PC-9 (cell line): ENCODE data around the gene SPRYD7. TPM values are rescaled to one million over a fixed set of nuclear protein-coding genes. Genes with fewer than 3 reads are reported as not detected.

ENCODE experiments used
- BruUV-seq: library from RNA; stranded (reverse); fragments of 400-500 nt; replicated peaks from 2 replicates; lab custom pipeline; 2021; lab: Mats Ljungman, UMichigan
- CTCF ChIA-PET: fragments of 300-600 bp; sonication (Branson Sonifier 250); formaldehyde crosslinking; loops from one replicate; lab custom pipeline; 2022; ENCODE audit warnings: antibody characterized with exemption; lab: Charles Lee
- POLR2A ChIA-PET: fragments of 300-600 bp; sonication (Branson Sonifier 250); formaldehyde crosslinking; loops from one replicate; lab custom pipeline; 2022; ENCODE audit warnings: antibody characterized with exemption; ENCODE audit not compliant: unreplicated experiment; lab: Charles Lee
- DNase-seq, 2 experiments: peaks; one replicate each; pipeline versions ENCODE4 v3.0.0 to v3.0.0-alpha.2; 2015 to 2022; ENCODE audit warnings: mixed read lengths in 1 of 2
- H2AFZ ChIP-seq: fragments of 200-600 bp; sonication (generic); 2 replicates; pipeline ENCODE4 v1.8.1; 2017; ENCODE audit warnings: antibody characterized with exemption
- H3F3A ChIP-seq: fragments of 200-600 bp; sonication (generic); 2 replicates; pipeline ENCODE4 v1.8.1; 2017; ENCODE audit warnings: antibody characterized with exemption, mild to moderate bottlenecking, low read depth; ENCODE audit not compliant: insufficient read depth
- H3K27ac ChIP-seq: fragments of 200-600 bp; sonication (generic); 2 replicates; pipeline ENCODE4 v1.6.1; 2016; ENCODE audit warnings: mixed run types
- H3K27me3 ChIP-seq: fragments of 200-600 bp; sonication (generic); 2 replicates; pipeline ENCODE4 v1.6.1; 2016; ENCODE audit warnings: low read depth, mixed run types; ENCODE audit not compliant: insufficient read depth
- H3K36me3 ChIP-seq: fragments of 200-600 bp; sonication (generic); 2 replicates; pipeline ENCODE4 v1.6.1; 2016; ENCODE audit warnings: low read depth, mixed run types
- H3K4me1 ChIP-seq: fragments of 200-600 bp; sonication (generic); replicated peaks from 2 replicates; pipeline ENCODE4 v1.6.1; 2016; ENCODE audit warnings: mixed run types; ENCODE audit not compliant: insufficient read depth
- H3K4me2 ChIP-seq: fragments of 200-600 bp; sonication (generic); 2 replicates; pipeline ENCODE4 v1.6.1; 2017; ENCODE audit warnings: mixed run types
- H3K4me3 ChIP-seq: fragments of 200-600 bp; sonication (generic); 2 replicates; pipeline ENCODE4 v1.6.1; 2016; ENCODE audit warnings: mixed run types
- H3K79me2 ChIP-seq: fragments of 200-600 bp; sonication (generic); 2 replicates; pipeline ENCODE4 v1.6.1; 2017; ENCODE audit warnings: low read depth, mixed run types
- H3K9me2 ChIP-seq: fragments of 200-600 bp; sonication (generic); 2 replicates; pipeline ENCODE4 v1.8.1; 2017; ENCODE audit warnings: mild to moderate bottlenecking; ENCODE audit not compliant: insufficient read depth
- H3K9me3 ChIP-seq: fragments of 200-600 bp; sonication (generic); 2 replicates; pipeline ENCODE4 v1.8.1; 2016; ENCODE audit warnings: low read depth; ENCODE audit not compliant: insufficient read depth
- H4K20me1 ChIP-seq: fragments of 200-600 bp; sonication (generic); 2 replicates; pipeline ENCODE4 v1.8.1; 2017; ENCODE audit not compliant: insufficient read depth
- EZH2 ChIP-seq: fragments of 200-600 bp; sonication (generic); IDR thresholded peaks from 2 replicates; pipeline ENCODE4 v1.8.0; 2017; ENCODE audit warnings: antibody characterized with exemption, low read depth
- intact Hi-C: fragments of 100-400 bp; cut with micrococcal nuclease; formaldehyde crosslinking; loops from one replicate; pipeline ENCODE4 v1.10.0; 2022; ENCODE audit not compliant: unreplicated experiment
- total RNA-seq: library from RNA; stranded (reverse); gene quantifications from 2 replicates; pipeline ENCODE4 v1.2.3, GENCODE V29; 2021
- TF ChIP-seq, protein P1 (sequence below): fragments of 200-600 bp; sonication (generic); conservative IDR thresholded peaks from 2 replicates; pipeline ENCODE4 v1.6.1; 2017; ENCODE audit warnings: mixed run types, antibody characterized with exemption, mild to moderate bottlenecking, moderate library complexity

SPRYD7 gene
- total RNA-seq, 1 experiment from 2014 or later = 6.4 TPM

DNA sequence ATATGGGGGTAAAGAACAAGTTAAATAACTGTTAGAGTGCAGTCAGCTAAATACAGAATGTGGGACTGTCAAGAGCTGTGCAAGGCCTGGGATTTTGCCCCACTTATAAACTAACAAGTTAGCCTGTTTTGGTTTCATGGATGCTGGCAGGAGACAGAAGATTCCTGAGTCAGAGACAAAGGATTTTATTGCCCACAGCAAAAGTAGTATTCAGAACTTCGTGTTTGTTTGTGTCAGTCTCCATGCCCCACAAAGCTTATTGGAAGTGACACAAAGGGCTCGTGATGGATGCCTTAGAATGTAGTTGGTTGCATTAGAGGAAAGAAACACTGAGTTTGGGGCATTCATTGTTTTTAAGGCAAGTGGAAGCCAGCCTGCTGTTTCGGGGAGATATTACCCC is 22.2 kb upstream of the SPRYD7 start:
- 0 out of 2 replicates have a peak, but pooled peaks cover 5% of the 10 kb centered on the region for H3F3A ChIP-seq
- H3K4me1 ChIP-seq = 0 out of 2 replicates have a peak, but pooled peaks cover 7% of the 10 kb centered on the region
- CTCF ChIA-PET = no interaction called here
- no peaks in the 10 kb centered on the region for H4K20me1 ChIP-seq
- H3K9me3 ChIP-seq = no peaks in the 10 kb centered on the region
- POLR2A ChIA-PET = no interaction called here
- intact Hi-C loops = no loop called here
- no peaks in the 10 kb centered on the region for H3K36me3 ChIP-seq
- H3K4me2 ChIP-seq = no peak overlapping the region
- no peak overlapping the region for H3K4me3 ChIP-seq
- BruUV-seq = no TSS peak
- no peak overlapping the region for H3K27ac ChIP-seq
- TF ChIP-seq EZH2 = no peak
- TF ChIP-seq, protein P1, sequence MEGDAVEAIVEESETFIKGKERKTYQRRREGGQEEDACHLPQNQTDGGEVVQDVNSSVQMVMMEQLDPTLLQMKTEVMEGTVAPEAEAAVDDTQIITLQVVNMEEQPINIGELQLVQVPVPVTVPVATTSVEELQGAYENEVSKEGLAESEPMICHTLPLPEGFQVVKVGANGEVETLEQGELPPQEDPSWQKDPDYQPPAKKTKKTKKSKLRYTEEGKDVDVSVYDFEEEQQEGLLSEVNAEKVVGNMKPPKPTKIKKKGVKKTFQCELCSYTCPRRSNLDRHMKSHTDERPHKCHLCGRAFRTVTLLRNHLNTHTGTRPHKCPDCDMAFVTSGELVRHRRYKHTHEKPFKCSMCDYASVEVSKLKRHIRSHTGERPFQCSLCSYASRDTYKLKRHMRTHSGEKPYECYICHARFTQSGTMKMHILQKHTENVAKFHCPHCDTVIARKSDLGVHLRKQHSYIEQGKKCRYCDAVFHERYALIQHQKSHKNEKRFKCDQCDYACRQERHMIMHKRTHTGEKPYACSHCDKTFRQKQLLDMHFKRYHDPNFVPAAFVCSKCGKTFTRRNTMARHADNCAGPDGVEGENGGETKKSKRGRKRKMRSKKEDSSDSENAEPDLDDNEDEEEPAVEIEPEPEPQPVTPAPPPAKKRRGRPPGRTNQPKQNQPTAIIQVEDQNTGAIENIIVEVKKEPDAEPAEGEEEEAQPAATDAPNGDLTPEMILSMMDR = no peak
- H3K79me2 ChIP-seq = no peaks in the 10 kb centered on the region
- H2AFZ ChIP-seq = no peak overlapping the region
- no peak for DNase-seq
- H3K27me3 ChIP-seq = no peaks in the 10 kb centered on the region
- no peaks in the 10 kb centered on the region for H3K9me2 ChIP-seq

- TF ChIP-seq EZH2 = no peak
- TF ChIP-seq, protein P1 = no peak
- no peak for DNase-seq
- ChIA-PET POLR2A (no interaction called here), CTCF (no interaction called here)
- H4K20me1 ChIP-seq = no peaks in the 10 kb centered on the region
- BruUV-seq = no TSS peak
- no peak overlapping the region for H3K4me2 ChIP-seq
- H3K4me3 ChIP-seq = no peak overlapping the region
- intact Hi-C loops = no loop called here
- H3K79me2 ChIP-seq = no peaks in the 10 kb centered on the region
- no peaks in the 10 kb centered on the region for H3K9me3 ChIP-seq
- 0 out of 2 replicates have a peak, but pooled peaks cover 8% of the 10 kb centered on the region for H3K4me1 ChIP-seq
- no peak overlapping the region for H3K27ac ChIP-seq
- no peaks in the 10 kb centered on the region for H3K9me2 ChIP-seq
- H3F3A ChIP-seq = 0 out of 2 replicates have a peak, but pooled peaks cover 9% of the 10 kb centered on the region
- no peak overlapping the region for H2AFZ ChIP-seq
- H3K36me3 ChIP-seq = no peaks in the 10 kb centered on the region
- no peaks in the 10 kb centered on the region for H3K27me3 ChIP-seq
These were observed 20.0 kb upstream of the SPRYD7 start for GRCh38 chr13:49956131-49956530.

- Histone ChIP-seq H3K36me3 (no peaks in the 10 kb centered on the region), H4K20me1 (no peaks in the 10 kb centered on the region), H3K4me3 (no peak overlapping the region), H3K4me1 (0 out of 2 replicates have a peak, but pooled peaks cover 8% of the 10 kb centered on the region), H3K9me2 (no peaks in the 10 kb centered on the region), H3K4me2 (no peak overlapping the region), H3K27ac (no peak overlapping the region), H3K9me3 (no peaks in the 10 kb centered on the region), H3F3A (0 out of 2 replicates have a peak, but pooled peaks cover 9% of the 10 kb centered on the region), H3K79me2 (no peaks in the 10 kb centered on the region), H2AFZ (no peak overlapping the region), H3K27me3 (no peaks in the 10 kb centered on the region)
- TF ChIP-seq EZH2 = no peak
- TF ChIP-seq, protein P1 = no peak
- CTCF ChIA-PET = no interaction called here
- POLR2A ChIA-PET = no interaction called here
- no TSS peak for BruUV-seq
- intact Hi-C loops = no loop called here
- DNase-seq = no peak
These were observed 18.7 kb upstream of the SPRYD7 start for GRCh38 chr13:49954674-49955455.
